BE2C (cell line): ENCODE measurements around the gene CIRBP.

Source experiments
- DNase-seq: peaks from one replicate; pipeline ENCODE4 v3.0.0-alpha.2; 2020
- H3K27me3 ChIP-seq: fragments of 250-450 bp; sonication (Bioruptor Pico); 2 replicates; pipeline ENCODE4 v1.5.1; 2020; ENCODE audit warnings: mild to moderate bottlenecking
- H3K36me3 ChIP-seq: fragments of 250-450 bp; sonication (Bioruptor Pico); 2 replicates; pipeline ENCODE4 v1.5.1; 2020; ENCODE audit warnings: mild to moderate bottlenecking
- H3K4me1 ChIP-seq: fragments of 250-450 bp; sonication (Bioruptor Pico); 2 replicates; pipeline ENCODE4 v1.5.1; 2020
- H3K4me3 ChIP-seq: 2 replicates; pipeline ENCODE4 v1.5.1; 2011; ENCODE audit warnings: low read depth, low read length
- H3K9me3 ChIP-seq: fragments of 250-450 bp; sonication (Bioruptor Pico); 2 replicates; pipeline ENCODE4 v1.5.1; 2020
- CTCF ChIP-seq: IDR thresholded peaks from 2 replicates; pipeline ENCODE4 v1.5.1; 2012; ENCODE audit warnings: mild to moderate bottlenecking, low read depth, low read length

Gene CIRBP

GRCh38 chr19:1247748-1248138 lies 21.4 kb upstream of the CIRBP start:
- TF ChIP-seq CTCF, result no peak
- H3K36me3 ChIP-seq, result peaks cover 30% of the 10 kb centered on the region
- no peaks in the 10 kb centered on the region for H3K27me3 ChIP-seq
- H3K4me1 ChIP-seq, result peaks cover 16% of the 10 kb centered on the region
- DNase-seq, result no peak
- H3K9me3 ChIP-seq, result no peaks in the 10 kb centered on the region; the same call in 1 of the 2 replicates
- H3K4me3 ChIP-seq, result no peak overlapping the region; the same call in 1 of the 2 replicates

GRCh38 chr19:1248139-1248785 lies 20.9 kb upstream of the CIRBP start, which contains the start of gene MIDN:
MIDN (plus strand) TSS chr19:1248583; CDS start chr19:1250297, 1,714 bp downstream.
- peaks cover 16% of the 10 kb centered on the region for H3K4me1 ChIP-seq
- no peaks in the 10 kb centered on the region for H3K27me3 ChIP-seq
- TF ChIP-seq CTCF, result no peak
- no peaks in the 10 kb centered on the region; the same call in 1 of the 2 replicates for H3K9me3 ChIP-seq
- peak; percentile 84 for DNase-seq
- H3K36me3 ChIP-seq, result peaks cover 31% of the 10 kb centered on the region
- peak within 1 kb of the TSS; percentile 65 for H3K4me3 ChIP-seq

- peak; percentile 58 for TF ChIP-seq CTCF
- Histone ChIP-seq H3K9me3 (no peaks in the 10 kb centered on the region; the same call in 1 of the 2 replicates), H3K4me1 (peaks cover 21% of the 10 kb centered on the region), H3K27me3 (no peaks in the 10 kb centered on the region), H3K4me3 (peak overlapping the region; percentile 65), H3K36me3 (peaks cover 35% of the 10 kb centered on the region)
- peak; percentile 85 for DNase-seq
These were observed 20.3 kb upstream of the CIRBP start for GRCh38 chr19:1248786-1249297.

- H3K4me1 ChIP-seq, result peaks cover 26% of the 10 kb centered on the region
- peaks cover 36% of the 10 kb centered on the region for H3K36me3 ChIP-seq
- H3K27me3 ChIP-seq, result no peaks in the 10 kb centered on the region
- H3K4me3 ChIP-seq, result peak overlapping the region; percentile 78
- no peaks in the 10 kb centered on the region; the same call in 1 of the 2 replicates for H3K9me3 ChIP-seq
- TF ChIP-seq CTCF, result no peak
- DNase-seq, result peak; percentile 96
These were observed 19.7 kb upstream of the CIRBP start for GRCh38 chr19:1249298-1249989.

- peaks cover 21% of the 10 kb centered on the region for H3K4me1 ChIP-seq
- no peak for TF ChIP-seq CTCF
These were observed 19.1 kb upstream of the CIRBP start for GRCh38 chr19:1249990-1250436.

More at GRCh38 chr19:1249990-1250436, 19.1 kb upstream of the CIRBP start:
- Histone ChIP-seq H3K27me3 (no peaks in the 10 kb centered on the region), H3K9me3 (no peaks in the 10 kb centered on the region; the same call in 1 of the 2 replicates), H3K36me3 (peaks cover 38% of the 10 kb centered on the region), H3K4me3 (peak overlapping the region; percentile 78)
- DNase-seq, result no peak
